BE2C (cell line): ENCODE data around the gene PIP4K2A.

Experiments
- DNase-seq: peaks from one replicate; pipeline ENCODE4 v3.0.0-alpha.2; 2020
- H3K27me3 ChIP-seq: fragments of 250-450 bp; sonication (Bioruptor Pico); 2 replicates; pipeline ENCODE4 v1.5.1; 2020; ENCODE audit warnings: mild to moderate bottlenecking
- H3K36me3 ChIP-seq: fragments of 250-450 bp; sonication (Bioruptor Pico); 2 replicates; pipeline ENCODE4 v1.5.1; 2020; ENCODE audit warnings: mild to moderate bottlenecking
- H3K4me1 ChIP-seq: fragments of 250-450 bp; sonication (Bioruptor Pico); 2 replicates; pipeline ENCODE4 v1.5.1; 2020
- H3K4me3 ChIP-seq: 2 replicates; pipeline ENCODE4 v1.5.1; 2011; ENCODE audit warnings: low read depth, low read length
- H3K9me3 ChIP-seq: fragments of 250-450 bp; sonication (Bioruptor Pico); 2 replicates; pipeline ENCODE4 v1.5.1; 2020
- TF ChIP-seq, protein P1 (sequence below): IDR thresholded peaks from 2 replicates; pipeline ENCODE4 v1.5.1; 2012; ENCODE audit warnings: mild to moderate bottlenecking, low read depth, low read length

Gene PIP4K2A

GRCh38 chr10:22716943-22717342 lies 2.6 kb upstream of the PIP4K2A start:
- Histone ChIP-seq H3K9me3 (no peaks in the 10 kb centered on the region; the same call in 1 of the 2 replicates), H3K27me3 (no peaks in the 10 kb centered on the region), H3K36me3 (no peaks in the 10 kb centered on the region), H3K4me1 (no peaks in the 10 kb centered on the region; the same call in none of the 2 replicates), H3K4me3 (no peak overlapping the region)
- no peak for DNase-seq
- TF ChIP-seq, protein P1, sequence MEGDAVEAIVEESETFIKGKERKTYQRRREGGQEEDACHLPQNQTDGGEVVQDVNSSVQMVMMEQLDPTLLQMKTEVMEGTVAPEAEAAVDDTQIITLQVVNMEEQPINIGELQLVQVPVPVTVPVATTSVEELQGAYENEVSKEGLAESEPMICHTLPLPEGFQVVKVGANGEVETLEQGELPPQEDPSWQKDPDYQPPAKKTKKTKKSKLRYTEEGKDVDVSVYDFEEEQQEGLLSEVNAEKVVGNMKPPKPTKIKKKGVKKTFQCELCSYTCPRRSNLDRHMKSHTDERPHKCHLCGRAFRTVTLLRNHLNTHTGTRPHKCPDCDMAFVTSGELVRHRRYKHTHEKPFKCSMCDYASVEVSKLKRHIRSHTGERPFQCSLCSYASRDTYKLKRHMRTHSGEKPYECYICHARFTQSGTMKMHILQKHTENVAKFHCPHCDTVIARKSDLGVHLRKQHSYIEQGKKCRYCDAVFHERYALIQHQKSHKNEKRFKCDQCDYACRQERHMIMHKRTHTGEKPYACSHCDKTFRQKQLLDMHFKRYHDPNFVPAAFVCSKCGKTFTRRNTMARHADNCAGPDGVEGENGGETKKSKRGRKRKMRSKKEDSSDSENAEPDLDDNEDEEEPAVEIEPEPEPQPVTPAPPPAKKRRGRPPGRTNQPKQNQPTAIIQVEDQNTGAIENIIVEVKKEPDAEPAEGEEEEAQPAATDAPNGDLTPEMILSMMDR = no peak

GRCh38 chr10:22715290-22715625 lies 880 bp upstream of the PIP4K2A start:
- DNase-seq = no peak
- Histone ChIP-seq H3K4me3 (no peak overlapping the region), H3K9me3 (no peaks in the 10 kb centered on the region; the same call in 1 of the 2 replicates), H3K4me1 (peaks cover 9% of the 10 kb centered on the region), H3K36me3 (no peaks in the 10 kb centered on the region), H3K27me3 (no peaks in the 10 kb centered on the region)
- TF ChIP-seq, protein P1 = no peak

GRCh38 chr10:22713853-22714478 lies 412 bp downstream of the PIP4K2A start:
- H3K36me3 ChIP-seq = no peaks in the 10 kb centered on the region
- H3K9me3 ChIP-seq = no peaks in the 10 kb centered on the region; the same call in 1 of the 2 replicates
- TF ChIP-seq, protein P1 = no peak
- peaks cover 11% of the 10 kb centered on the region for H3K4me1 ChIP-seq
- H3K4me3 ChIP-seq = peak overlapping the region; percentile 84
- no peaks in the 10 kb centered on the region for H3K27me3 ChIP-seq
- DNase-seq = no peak

DNA sequence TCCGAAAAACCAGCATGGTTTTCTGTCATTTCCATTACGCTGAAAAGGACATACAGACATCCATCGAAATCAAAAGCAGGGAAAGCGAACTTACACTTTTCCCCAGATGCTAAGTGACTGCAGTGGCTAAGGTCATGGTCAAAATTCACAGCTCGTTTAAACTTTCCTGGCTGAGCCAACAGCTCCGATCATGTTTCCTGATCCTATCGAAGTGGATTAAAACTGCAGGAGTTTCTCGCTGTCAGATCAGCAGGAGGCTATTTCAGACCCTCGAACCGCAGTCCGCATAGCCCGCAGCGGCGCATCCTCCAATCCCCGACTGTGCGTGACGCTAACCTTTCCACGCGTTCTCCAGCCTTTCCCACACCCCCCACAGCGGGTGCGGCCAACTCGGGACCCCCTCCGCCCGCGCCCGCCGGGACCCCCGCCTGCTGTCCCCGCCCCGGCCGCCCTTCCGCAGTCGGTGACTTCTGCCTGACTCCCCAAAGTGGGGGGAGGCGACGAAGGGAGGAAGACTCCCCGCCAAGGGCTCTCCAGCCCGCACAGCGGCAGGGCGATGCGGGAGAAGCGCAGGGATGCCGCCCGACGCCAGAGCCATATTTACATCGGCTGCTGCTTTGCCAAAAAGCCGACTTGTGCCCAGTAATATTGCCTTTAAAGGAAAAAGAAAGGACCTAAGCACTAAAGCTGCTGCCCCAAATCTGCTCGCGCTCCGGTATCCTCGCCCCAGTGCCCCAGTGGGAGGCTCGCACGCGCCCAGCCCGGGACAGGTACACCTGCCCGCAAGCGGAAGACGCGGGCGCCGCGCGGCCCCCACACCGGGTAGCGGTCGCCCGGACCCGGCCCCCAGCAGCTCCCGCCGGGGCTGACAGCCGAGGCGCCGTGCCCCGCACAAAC lies 1.2 kb downstream of the PIP4K2A start:
- TF ChIP-seq, protein P1 = no peak
- peak; percentile 28 for DNase-seq
- Histone ChIP-seq H3K9me3 (no peaks in the 10 kb centered on the region; the same call in 1 of the 2 replicates), H3K4me3 (peak overlapping the region; percentile 84), H3K27me3 (no peaks in the 10 kb centered on the region), H3K4me1 (peaks cover 11% of the 10 kb centered on the region), H3K36me3 (no peaks in the 10 kb centered on the region)

- H3K36me3 ChIP-seq = no peaks in the 10 kb centered on the region
- H3K9me3 ChIP-seq = no peaks in the 10 kb centered on the region; the same call in 1 of the 2 replicates
- no peak for DNase-seq
- peaks cover 11% of the 10 kb centered on the region for H3K4me1 ChIP-seq
- no peaks in the 10 kb centered on the region for H3K27me3 ChIP-seq
- peak overlapping the region; percentile 84 for H3K4me3 ChIP-seq
- TF ChIP-seq, protein P1 = no peak
Measured at GRCh38 chr10:22712211-22712955, 2.0 kb downstream of the PIP4K2A start.
